Panc1 (cell line): Measurements from ENCODE around the gene CALHM3. TPM values are rescaled to one million over a fixed set of nuclear protein-coding genes. Genes with fewer than 3 reads are reported as not detected.

Source experiments
- ATAC-seq: fragments of 200-7000 bp; cut with Tn5 transposase; 2 replicates; pipeline ENCODE4 v1.9.1; 2020; ENCODE audit warnings: mild to moderate bottlenecking, moderate library complexity
- BruUV-seq: library from RNA; stranded (reverse); fragments of 400-500 nt; replicated peaks from 2 replicates; lab custom pipeline; 2021; lab: Mats Ljungman, UMichigan
- CTCF ChIA-PET: fragments of 300-600 bp; sonication (Branson Sonifier 250); formaldehyde crosslinking; loops from one replicate; lab custom pipeline; 2022; ENCODE audit warnings: antibody characterized with exemption; lab: Charles Lee
- POLR2A ChIA-PET: fragments of 300-600 bp; sonication (Branson Sonifier 250); formaldehyde crosslinking; loops from one replicate; lab custom pipeline; 2022; ENCODE audit warnings: antibody characterized with exemption; lab: Charles Lee
- DNase-seq: peaks from one replicate; pipeline ENCODE4 v3.0.0-alpha.2; 2010; ENCODE audit warnings: low read depth, low spot score
- H3K27ac ChIP-seq: 2 replicates; pipeline ENCODE4 v1.5.1; 2011; ENCODE audit warnings: mild to moderate bottlenecking, low read length, inconsistent platforms
- H3K27me3 ChIP-seq: fragments of 200-500 bp; sonication (Bioruptor generic); 2 replicates; pipeline ENCODE4 v1.6.0; 2014; ENCODE audit warnings: low read length, inconsistent platforms; ENCODE audit not compliant: control insufficient read depth, insufficient read depth
- H3K36me3 ChIP-seq: fragments of 200-500 bp; sonication (Bioruptor generic); 2 replicates; pipeline ENCODE4 v1.5.1; 2014; ENCODE audit warnings: inconsistent platforms, mild to moderate bottlenecking, low read length, moderate library complexity; ENCODE audit not compliant: control insufficient read depth, insufficient read depth
- H3K4me1 ChIP-seq: 2 replicates; pipeline ENCODE4 v1.5.1; 2011; ENCODE audit warnings: inconsistent platforms, mild to moderate bottlenecking, low read length, moderate library complexity; ENCODE audit not compliant: control insufficient read depth, insufficient read depth
- H3K4me3 ChIP-seq, 2 experiments: 2 replicates each; pipeline ENCODE4 v1.5.1; 2011 to 2012; ENCODE audit warnings: low read depth in 2 of 2, low read length in 2 of 2, mild to moderate bottlenecking in 2 of 2, inconsistent platforms in 1 of 2, moderate library complexity in 1 of 2
- H3K9me3 ChIP-seq: fragments of 200-500 bp; sonication (Bioruptor generic); 2 replicates; pipeline ENCODE4 v1.5.1; 2014; ENCODE audit warnings: low read depth, mild to moderate bottlenecking, inconsistent platforms, low read length, moderate library complexity; ENCODE audit not compliant: control insufficient read depth, insufficient read depth
- POLR2AphosphoS5 ChIP-seq: IDR thresholded peaks from 2 replicates; pipeline ENCODE4 v1.6.1; 2012; ENCODE audit warnings: mild to moderate bottlenecking, low read depth, low read length, moderate library complexity
- SIN3A ChIP-seq: IDR thresholded peaks from 2 replicates; pipeline ENCODE4 v1.6.1; 2012; ENCODE audit warnings: low read depth, mild to moderate bottlenecking, low read length, moderate library complexity, borderline replicate concordance; ENCODE audit not compliant: insufficient read depth
- TCF7L2 ChIP-seq: IDR thresholded peaks from 2 replicates; pipeline ENCODE4 v1.6.1; 2011; ENCODE audit warnings: mild to moderate bottlenecking, low read depth, low read length, inconsistent platforms
- in situ Hi-C: cut with HindIII; loops from 2 replicates; pipeline ENCODE4 v1.10.0; 2016; ENCODE audit warnings: low sequenced_read_pairs, low pct_unique_long_range_greater_than_20kb
- intact Hi-C: fragments of 100-400 bp; cut with micrococcal nuclease; formaldehyde crosslinking; loops from one replicate; pipeline ENCODE4 v1.10.0; 2022; ENCODE audit not compliant: unreplicated experiment
- total RNA-seq: library from RNA; stranded (reverse); gene quantifications from one replicate; pipeline ENCODE4 v1.2.1, GENCODE V29; 2021; ENCODE audit not compliant: unreplicated experiment
- TF ChIP-seq, protein P1 (sequence below), 2 experiments: IDR thresholded peaks; 2 replicates each; pipeline ENCODE4 v1.6.1; 2011 to 2012; ENCODE audit warnings: low read depth in 2 of 2, control low read depth in 1 of 2, low read length in 1 of 2, mild to moderate bottlenecking in 1 of 2, moderate library complexity in 1 of 2; ENCODE audit not compliant: insufficient read depth in 1 of 2
- TF ChIP-seq, protein P2 (sequence below): fragments of 450-650 bp; IDR thresholded peaks from 2 replicates; pipeline ENCODE4 v1.5.1; 2017; ENCODE audit warnings: mild to moderate bottlenecking

Gene CALHM3
- total RNA-seq, 1 experiment from 2014 or later: not detected

DNA sequence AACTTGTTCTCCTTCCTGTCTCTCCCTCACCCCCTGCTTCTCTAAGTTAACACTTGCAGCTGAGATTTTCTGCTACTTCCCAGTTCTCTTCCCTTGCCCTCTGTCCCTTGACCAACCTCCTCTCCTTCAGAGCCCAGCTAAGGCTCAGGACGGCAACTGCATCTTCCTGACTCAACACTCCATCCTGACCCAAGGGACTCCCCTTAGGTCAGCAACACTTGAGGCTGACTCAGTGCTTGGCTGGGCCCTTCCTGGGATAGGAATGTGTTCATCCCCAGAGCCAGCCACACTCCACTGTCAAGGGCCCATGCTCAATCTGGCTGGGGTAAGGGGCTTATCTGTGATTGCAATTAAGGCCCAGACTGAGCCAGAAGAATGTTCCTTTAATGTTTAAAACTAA, 30.3 kb downstream of the CALHM3 start:
- in situ Hi-C loops (no loop called here), intact Hi-C loops (no loop called here)
- no peak for DNase-seq
- BruUV-seq: no TSS peak
- Histone ChIP-seq H3K4me1 (peaks cover 17% of the 10 kb centered on the region), H3K36me3 (peaks cover 18% of the 10 kb centered on the region; the same call in 1 of the 2 replicates), H3K4me3 (no peak overlapping the region), H3K9me3 (no peaks in the 10 kb centered on the region), H3K27ac (no peak overlapping the region), H3K27me3 (no peaks in the 10 kb centered on the region)
- ChIA-PET CTCF (no interaction called here), POLR2A (no interaction called here)
- TF ChIP-seq, protein P1, sequence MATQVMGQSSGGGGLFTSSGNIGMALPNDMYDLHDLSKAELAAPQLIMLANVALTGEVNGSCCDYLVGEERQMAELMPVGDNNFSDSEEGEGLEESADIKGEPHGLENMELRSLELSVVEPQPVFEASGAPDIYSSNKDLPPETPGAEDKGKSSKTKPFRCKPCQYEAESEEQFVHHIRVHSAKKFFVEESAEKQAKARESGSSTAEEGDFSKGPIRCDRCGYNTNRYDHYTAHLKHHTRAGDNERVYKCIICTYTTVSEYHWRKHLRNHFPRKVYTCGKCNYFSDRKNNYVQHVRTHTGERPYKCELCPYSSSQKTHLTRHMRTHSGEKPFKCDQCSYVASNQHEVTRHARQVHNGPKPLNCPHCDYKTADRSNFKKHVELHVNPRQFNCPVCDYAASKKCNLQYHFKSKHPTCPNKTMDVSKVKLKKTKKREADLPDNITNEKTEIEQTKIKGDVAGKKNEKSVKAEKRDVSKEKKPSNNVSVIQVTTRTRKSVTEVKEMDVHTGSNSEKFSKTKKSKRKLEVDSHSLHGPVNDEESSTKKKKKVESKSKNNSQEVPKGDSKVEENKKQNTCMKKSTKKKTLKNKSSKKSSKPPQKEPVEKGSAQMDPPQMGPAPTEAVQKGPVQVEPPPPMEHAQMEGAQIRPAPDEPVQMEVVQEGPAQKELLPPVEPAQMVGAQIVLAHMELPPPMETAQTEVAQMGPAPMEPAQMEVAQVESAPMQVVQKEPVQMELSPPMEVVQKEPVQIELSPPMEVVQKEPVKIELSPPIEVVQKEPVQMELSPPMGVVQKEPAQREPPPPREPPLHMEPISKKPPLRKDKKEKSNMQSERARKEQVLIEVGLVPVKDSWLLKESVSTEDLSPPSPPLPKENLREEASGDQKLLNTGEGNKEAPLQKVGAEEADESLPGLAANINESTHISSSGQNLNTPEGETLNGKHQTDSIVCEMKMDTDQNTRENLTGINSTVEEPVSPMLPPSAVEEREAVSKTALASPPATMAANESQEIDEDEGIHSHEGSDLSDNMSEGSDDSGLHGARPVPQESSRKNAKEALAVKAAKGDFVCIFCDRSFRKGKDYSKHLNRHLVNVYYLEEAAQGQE (IDR thresholded peaks at IDR 0.05; ENCODE audit: insufficient read depth in 1 of 2, low read depth in 2 of 2, low read length in 1 of 2): no peak
- TF ChIP-seq POLR2AphosphoS5: no peak
- TF ChIP-seq TCF7L2: no peak
- TF ChIP-seq, protein P2, sequence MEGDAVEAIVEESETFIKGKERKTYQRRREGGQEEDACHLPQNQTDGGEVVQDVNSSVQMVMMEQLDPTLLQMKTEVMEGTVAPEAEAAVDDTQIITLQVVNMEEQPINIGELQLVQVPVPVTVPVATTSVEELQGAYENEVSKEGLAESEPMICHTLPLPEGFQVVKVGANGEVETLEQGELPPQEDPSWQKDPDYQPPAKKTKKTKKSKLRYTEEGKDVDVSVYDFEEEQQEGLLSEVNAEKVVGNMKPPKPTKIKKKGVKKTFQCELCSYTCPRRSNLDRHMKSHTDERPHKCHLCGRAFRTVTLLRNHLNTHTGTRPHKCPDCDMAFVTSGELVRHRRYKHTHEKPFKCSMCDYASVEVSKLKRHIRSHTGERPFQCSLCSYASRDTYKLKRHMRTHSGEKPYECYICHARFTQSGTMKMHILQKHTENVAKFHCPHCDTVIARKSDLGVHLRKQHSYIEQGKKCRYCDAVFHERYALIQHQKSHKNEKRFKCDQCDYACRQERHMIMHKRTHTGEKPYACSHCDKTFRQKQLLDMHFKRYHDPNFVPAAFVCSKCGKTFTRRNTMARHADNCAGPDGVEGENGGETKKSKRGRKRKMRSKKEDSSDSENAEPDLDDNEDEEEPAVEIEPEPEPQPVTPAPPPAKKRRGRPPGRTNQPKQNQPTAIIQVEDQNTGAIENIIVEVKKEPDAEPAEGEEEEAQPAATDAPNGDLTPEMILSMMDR: no peak
- ATAC-seq: no peak

DNA sequence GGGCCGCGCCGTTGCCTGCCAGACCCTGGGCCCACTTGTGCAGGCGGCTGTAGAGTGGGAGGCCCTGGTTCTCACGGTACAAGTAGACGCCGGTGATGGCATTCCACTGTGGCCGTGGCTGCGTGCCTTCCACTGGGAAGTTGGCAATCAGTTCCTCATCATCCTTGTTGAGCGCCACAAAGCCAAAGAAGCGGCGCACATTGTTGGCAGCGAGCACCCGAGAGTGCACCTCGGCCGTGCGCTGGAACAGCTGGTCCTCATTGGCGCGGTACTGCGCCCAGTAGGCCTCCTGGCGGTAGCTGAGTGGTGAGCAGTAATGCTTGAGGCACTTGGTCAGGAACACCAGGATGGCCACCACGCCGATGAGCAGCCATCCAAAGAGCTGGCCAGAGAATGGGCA, 31.9 kb downstream of the CALHM3 start:
- DNase-seq (no peak), ATAC-seq (no peak)
- H3K27ac ChIP-seq: no peak overlapping the region
- H3K4me3 ChIP-seq: no peak overlapping the region
- intact Hi-C loops: no loop called here
- in situ Hi-C loops: no loop called here
- H3K27me3 ChIP-seq: no peaks in the 10 kb centered on the region
- CTCF ChIA-PET: no interaction called here
- H3K36me3 ChIP-seq: peaks cover 30% of the 10 kb centered on the region; the same call in 1 of the 2 replicates
- TF ChIP-seq POLR2AphosphoS5 (0 out of 2 replicates have a peak, but pooled peaks have one; percentile 29), SIN3A (no peak)
- TF ChIP-seq, protein P1 (IDR thresholded peaks at IDR 0.05; ENCODE audit: insufficient read depth in 1 of 2, low read depth in 2 of 2, low read length in 1 of 2): no peak
- POLR2A ChIA-PET: no interaction called here
- H3K9me3 ChIP-seq: no peaks in the 10 kb centered on the region
- peaks cover 14% of the 10 kb centered on the region for H3K4me1 ChIP-seq
- no TSS peak for BruUV-seq
